Measurements from ENCODE around the gene VEGFA. TPM values are rescaled to one million over a fixed set of nuclear protein-coding genes. Genes with fewer than 3 reads are reported as not detected.
A peak's percentile ranks its signal among the peaks of the same experiment; 100 is the strongest.

VEGFA gene
- total RNA-seq, 1 donor from 2014 or later, result 242 TPM

DNA sequence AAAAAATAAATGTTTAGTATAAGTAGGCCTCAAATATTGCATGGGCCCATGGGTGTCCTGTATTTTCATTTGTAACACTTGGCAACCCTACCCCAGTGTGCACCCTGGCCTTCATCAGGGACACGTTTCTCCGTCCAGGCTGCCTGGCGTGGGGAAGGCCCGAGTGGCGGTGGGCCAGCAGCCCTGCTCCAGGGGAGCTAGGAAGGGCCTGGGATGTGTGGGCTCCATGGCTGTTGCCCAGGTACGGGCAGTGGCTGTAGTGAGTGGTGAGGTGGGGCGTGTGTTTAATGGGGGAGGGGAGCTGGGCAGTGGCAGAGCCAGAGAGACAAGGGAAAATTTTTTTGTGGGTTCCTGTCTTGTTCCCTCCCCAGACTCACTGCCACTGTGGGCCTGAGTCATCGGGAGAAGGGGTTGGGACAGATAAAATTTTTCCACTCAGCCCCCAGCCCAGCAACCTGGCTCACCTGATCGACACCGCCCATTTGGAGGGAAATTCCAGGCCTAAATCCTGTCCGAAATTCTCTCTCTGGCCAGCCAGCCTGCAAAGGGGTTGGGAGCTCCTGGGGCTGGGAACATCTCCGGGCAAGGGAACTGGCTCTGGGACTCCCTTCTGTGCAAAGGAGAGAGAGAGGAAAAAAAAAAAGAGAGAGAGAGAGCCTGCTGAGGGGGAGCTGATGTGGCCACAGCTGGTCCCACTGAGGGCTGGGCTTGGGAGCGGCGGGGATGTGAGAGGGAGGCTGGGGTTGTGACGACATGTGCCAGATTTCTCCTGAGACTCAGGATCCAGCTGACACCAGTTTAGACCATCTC lies 32.5 kb upstream of the VEGFA start:
- DNase-seq (ENCODE audit: missing footprints) (peak; percentile 79), ATAC-seq (peak; percentile 77)
- intact Hi-C loops (cut with DNase I), result no loop called here

GRCh38 chr6:43738267-43738676 lies 31.7 kb upstream of the VEGFA start:
- ATAC-seq, result no peak
- intact Hi-C loops (cut with DNase I), result no loop called here
- DNase-seq (ENCODE audit: missing footprints), result no peak

GRCh38 chr6:43738877-43739641 lies 31.0 kb upstream of the VEGFA start:
- ATAC-seq, result no peak
- intact Hi-C loops (cut with DNase I), result no loop called here
- no peak for DNase-seq (ENCODE audit: missing footprints)

DNA sequence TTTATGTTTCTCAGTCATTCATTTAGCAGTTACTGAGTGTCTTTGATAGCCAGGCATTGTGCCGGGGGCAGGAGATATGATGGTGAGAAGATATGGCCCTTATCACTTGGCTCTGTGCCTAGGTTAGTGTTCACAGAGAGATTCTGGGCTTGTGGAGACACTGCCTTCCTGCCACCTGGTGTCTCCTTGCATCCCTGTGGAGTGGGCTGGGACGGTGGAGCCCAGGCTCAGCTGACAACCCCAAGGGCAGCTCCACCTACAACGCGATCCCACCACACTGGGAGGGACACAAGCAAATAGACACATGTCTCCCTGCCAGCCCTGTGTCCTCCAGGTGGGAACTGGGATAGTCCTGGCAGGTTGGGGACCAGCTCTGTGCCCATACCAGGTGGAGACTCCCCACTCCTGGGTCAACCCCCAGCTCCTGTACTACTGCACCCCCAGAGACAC lies 30.3 kb upstream of the VEGFA start:
- DNase-seq (ENCODE audit: missing footprints), result no peak
- ATAC-seq, result no peak
- intact Hi-C loops (cut with DNase I), result no loop called here

DNA sequence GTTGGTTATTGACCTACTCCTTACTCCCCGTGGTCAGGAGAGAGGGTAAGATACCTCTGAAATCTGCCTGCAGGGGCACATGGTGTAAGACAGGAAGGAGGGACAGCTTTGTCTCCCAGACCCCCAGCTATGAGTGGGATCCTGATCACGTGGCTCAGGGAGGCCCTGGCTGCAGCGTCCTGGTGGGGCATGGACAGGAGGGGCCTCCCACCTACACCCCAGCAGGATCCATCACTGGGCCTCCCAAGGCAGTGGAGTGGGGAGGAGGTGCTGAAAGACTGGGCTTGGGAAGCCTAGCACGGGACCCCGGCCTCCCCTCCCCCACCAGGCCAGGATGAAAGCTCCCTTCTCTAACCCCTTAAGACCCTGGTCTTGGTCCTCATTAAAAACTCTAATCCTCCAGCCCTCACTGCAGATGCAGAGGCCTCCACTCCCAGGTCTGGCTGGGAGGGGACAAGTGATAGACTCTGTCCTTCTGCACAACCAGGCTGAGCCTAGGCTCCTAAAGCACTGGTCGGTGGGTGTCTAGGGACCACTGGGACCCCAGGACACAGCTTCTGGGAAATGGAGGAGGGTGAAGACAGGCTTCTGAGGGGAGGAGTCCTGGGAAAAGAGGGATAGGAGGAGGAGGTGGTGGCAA lies 29.6 kb upstream of the VEGFA start:
- intact Hi-C loops (cut with DNase I), result no loop called here
- ATAC-seq (no peak), DNase-seq (ENCODE audit: missing footprints) (no peak)

GRCh38 chr6:43740961-43741764 lies 28.8 kb upstream of the VEGFA start:
- DNase-seq (ENCODE audit: missing footprints), result no peak
- intact Hi-C loops (cut with DNase I), result no loop called here

DNA sequence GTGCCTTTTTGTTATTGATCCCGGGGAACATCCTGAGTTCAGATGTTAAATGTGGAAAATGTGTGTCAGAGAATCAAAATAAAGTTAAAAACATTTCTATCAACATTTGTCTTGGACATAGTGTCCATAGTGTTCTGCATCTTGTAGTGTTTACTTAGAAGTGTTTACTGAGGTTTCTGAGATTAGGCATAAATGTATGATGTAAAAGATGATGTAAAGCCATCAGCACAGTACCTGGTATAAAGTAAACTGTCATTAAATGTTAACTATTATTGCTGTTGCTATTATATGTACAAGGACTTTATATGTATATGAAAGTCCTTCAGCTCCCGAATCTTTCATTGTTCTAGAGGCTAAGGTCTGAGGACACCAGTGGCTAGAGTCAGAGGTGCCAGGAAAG lies 28.2 kb upstream of the VEGFA start:
- DNase-seq (ENCODE audit: missing footprints) (no peak), ATAC-seq (no peak)
- intact Hi-C loops (cut with DNase I), result no loop called here

More at GRCh38 chr6:43740961-43741764, 28.8 kb upstream of the VEGFA start:
- ATAC-seq, result no peak

- ATAC-seq (no peak), DNase-seq (ENCODE audit: missing footprints) (no peak)
- intact Hi-C loops (cut with DNase I), result no loop called here
Measured at GRCh38 chr6:43742285-43742684, 27.7 kb upstream of the VEGFA start.

GRCh38 chr6:43742931-43743632 lies 26.9 kb upstream of the VEGFA start:
- ATAC-seq (peak; percentile 61), DNase-seq (ENCODE audit: missing footprints) (no peak)
- intact Hi-C loops (cut with DNase I), result no loop called here

DNA sequence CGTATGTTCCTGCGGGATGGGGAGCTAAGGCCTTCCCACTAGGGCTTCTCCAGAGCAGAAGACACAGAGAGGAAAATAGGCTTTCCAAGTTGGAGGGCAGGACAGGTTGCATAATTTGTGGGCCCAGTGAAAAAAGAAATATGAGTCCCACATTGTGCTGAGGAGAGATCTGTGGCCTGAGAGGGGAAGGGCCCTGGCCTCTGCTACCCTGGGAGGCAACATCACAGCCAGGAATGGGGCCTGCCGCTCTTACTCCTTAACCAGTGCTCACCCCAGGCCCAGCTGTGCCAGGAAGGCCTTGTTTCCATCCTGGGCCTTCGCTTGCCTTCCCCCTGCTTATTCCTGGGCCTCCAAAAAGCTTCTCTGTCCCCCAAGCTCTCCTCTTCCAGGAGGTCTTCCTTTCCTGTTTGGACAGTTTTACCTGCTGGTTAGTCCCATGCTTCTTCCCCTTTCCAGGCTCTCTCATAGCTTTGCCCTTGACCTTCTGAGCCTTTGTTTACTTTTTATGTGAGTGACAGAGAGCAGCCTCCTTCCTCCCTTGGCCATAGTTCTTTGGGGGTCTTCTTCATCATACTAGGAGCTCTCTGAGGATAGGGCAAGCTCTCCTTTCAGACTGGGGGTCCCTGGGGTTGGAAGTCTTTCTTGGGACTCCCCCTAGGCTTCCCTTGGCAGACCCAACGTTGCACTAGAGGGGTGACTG lies 26.2 kb upstream of the VEGFA start:
- ATAC-seq, result peak; percentile 70
- DNase-seq (ENCODE audit: missing footprints), result no peak
- intact Hi-C loops (cut with DNase I), result no loop called here

- ATAC-seq (no peak), DNase-seq (ENCODE audit: missing footprints) (no peak)
- intact Hi-C loops (cut with DNase I), result no loop called here
Measured at GRCh38 chr6:43744491-43744890, 25.5 kb upstream of the VEGFA start.

DNA sequence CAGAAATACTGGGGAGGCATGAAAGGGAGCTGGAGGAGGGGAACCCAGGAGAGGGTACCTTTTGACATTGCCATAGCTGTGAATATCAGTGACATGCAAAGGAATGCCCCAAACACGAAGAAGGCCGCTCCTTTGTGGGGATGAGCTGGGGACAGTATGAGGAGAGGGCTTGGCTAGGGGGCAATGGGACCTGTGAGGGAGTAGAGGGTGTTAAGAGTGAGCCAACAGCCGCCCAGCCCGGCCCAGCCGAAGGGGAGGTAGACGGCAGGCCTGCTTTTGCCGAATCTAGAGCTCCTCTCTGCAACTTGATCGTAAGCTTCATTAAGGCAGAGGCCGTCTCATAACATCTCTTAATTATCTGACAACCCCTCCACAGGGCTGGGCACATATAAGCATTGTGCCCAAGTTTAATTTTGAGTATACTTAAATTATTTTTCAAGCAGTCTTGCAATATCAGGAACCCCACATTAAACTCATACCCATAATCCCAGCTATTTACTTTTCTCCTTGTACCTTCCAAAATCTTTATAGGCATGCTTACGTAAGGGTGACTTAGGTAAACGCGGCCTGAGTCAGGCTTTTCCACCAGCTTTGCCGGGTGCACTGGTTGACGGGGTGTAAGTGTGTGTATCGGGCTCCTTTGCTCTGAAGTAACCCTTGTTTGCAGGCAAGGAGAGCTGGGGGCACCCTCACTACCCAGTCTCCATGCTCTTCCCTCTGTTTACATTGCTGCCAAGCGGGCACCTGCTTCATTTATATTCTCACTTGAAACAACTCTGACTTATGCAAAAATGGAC lies 24.9 kb upstream of the VEGFA start:
- ATAC-seq, result no peak
- no peak for DNase-seq (ENCODE audit: missing footprints)
- intact Hi-C loops (cut with DNase I), result no loop called here

DNA sequence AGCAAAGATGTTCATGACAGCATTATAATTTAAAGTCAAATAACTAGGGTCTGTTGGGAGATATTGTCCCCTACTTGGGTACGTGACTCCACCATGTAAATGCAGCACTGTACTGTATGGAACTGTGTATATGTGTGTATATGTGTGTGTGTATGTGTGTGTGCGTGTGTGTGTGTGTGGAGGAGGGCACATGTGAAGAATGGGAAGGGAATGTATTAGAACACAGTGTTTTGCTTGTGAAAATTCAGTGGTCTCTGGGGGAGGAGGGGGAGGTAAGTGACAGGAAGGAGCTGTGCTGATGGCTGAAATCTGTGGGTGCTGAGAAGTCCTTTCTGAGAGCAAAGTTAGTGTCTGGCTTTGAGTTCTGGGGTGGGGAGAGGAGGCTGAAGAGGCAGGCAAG lies 23.9 kb upstream of the VEGFA start:
- no peak for ATAC-seq
- intact Hi-C loops (cut with DNase I), result no loop called here
- no peak for DNase-seq (ENCODE audit: missing footprints)

DNA sequence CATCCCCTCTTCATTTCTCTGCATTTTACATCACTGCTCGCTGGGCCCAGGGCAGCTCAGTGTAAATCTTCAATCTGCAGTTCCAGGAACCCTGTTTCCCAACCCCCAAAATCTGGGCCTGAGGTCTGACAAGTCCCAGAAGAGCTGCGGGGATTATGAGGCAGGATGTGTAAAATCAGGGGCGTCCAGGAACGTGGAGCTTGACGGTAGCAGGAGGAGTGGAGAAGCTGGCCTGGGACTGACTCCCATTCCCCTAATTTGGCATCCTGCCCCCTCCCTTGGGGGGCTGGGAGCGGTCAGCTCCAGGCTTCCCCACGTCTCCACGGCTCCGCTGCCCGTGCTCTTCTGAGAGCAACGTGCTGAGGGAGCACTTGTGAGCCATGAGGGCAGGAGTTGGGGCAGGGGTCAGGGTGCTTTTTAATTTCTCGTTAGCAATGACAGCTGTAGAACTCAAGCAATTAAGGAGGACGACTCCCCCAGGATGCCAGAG lies 23.4 kb upstream of the VEGFA start:
- intact Hi-C loops (cut with DNase I), result no loop called here
- DNase-seq (ENCODE audit: missing footprints) (no peak), ATAC-seq (peak; percentile 47)

- no peak for DNase-seq (ENCODE audit: missing footprints)
- intact Hi-C loops (cut with DNase I), result no loop called here
- ATAC-seq, result no peak
Measured at GRCh38 chr6:43747784-43748183, 22.2 kb upstream of the VEGFA start.

- no peak for DNase-seq (ENCODE audit: missing footprints)
- intact Hi-C loops (cut with DNase I), result no loop called here
- ATAC-seq, result no peak
Measured at GRCh38 chr6:43748765-43749164, 21.2 kb upstream of the VEGFA start.

GRCh38 chr6:43749461-43749860 lies 20.6 kb upstream of the VEGFA start:
- intact Hi-C loops (cut with DNase I), result no loop called here
- ATAC-seq (no peak), DNase-seq (ENCODE audit: missing footprints) (no peak)

Measured in Right ventricle myocardium inferior (tissue), 1 donor.